Fibroblast of peridontal ligament (primary cell): ENCODE data around the gene ETV5.

Source experiments
- DNase-seq: peaks from one replicate; pipeline ENCODE4 v3.0.0-alpha.2; 2010; ENCODE audit errors: extremely low read depth

The ETV5 gene

GRCh38 chr3:186123012-186123411 is 14.1 kb upstream of the ETV5 start:
- no peak for DNase-seq

GRCh38 chr3:186121968-186122367 is 13.1 kb upstream of the ETV5 start:
- DNase-seq = no peak

GRCh38 chr3:186121278-186121677 is 12.4 kb upstream of the ETV5 start:
- no peak for DNase-seq

GRCh38 chr3:186119499-186119898 is 10.6 kb upstream of the ETV5 start:
- no peak for DNase-seq

GRCh38 chr3:186118692-186119091 is 9.8 kb upstream of the ETV5 start:
- DNase-seq = no peak

- DNase-seq = no peak
Observed at GRCh38 chr3:186117521-186118134, 8.7 kb upstream of the ETV5 start.

GRCh38 chr3:186115239-186115996 is 6.5 kb upstream of the ETV5 start:
- DNase-seq = no peak

GRCh38 chr3:186110975-186111974 is 2.4 kb upstream of the ETV5 start:
- DNase-seq = no peak

GRCh38 chr3:186109897-186110803 is 1.3 kb upstream of the ETV5 start:
- DNase-seq = peak; percentile 59

- peak; percentile 59 for DNase-seq
Observed at GRCh38 chr3:186108106-186108940, 566 bp downstream of the ETV5 start.

GRCh38 chr3:186107215-186108105 is 1.4 kb downstream of the ETV5 start:
- peak; percentile 56 for DNase-seq

GRCh38 chr3:186105543-186105942 is 3.3 kb downstream of the ETV5 start:
- DNase-seq = no peak

GRCh38 chr3:186102687-186103086 is 6.2 kb downstream of the ETV5 start:
- peak; percentile 77 for DNase-seq

- no peak for DNase-seq
Observed at GRCh38 chr3:186100398-186100797, 8.5 kb downstream of the ETV5 start.

- peak; percentile 88 for DNase-seq
Observed at GRCh38 chr3:186099178-186099577, 9.7 kb downstream of the ETV5 start.

- no peak for DNase-seq
Observed at GRCh38 chr3:186098740-186099139, 10.1 kb downstream of the ETV5 start.

- peak; percentile 79 for DNase-seq
Observed at GRCh38 chr3:186097663-186098451, 11.0 kb downstream of the ETV5 start.

- DNase-seq = no peak
Observed at GRCh38 chr3:186097317-186097662, 11.6 kb downstream of the ETV5 start.

- no peak for DNase-seq
Observed at GRCh38 chr3:186096290-186096689, 12.6 kb downstream of the ETV5 start.
